Osteoblast (primary cell): ENCODE measurements around the gene TRIM66. TPM values are rescaled to one million over a fixed set of nuclear protein-coding genes. Genes with fewer than 3 reads are reported as not detected.

Experiments used
- DNase-seq: peaks from one replicate; pipeline ENCODE4 v3.0.0; 2011; ENCODE audit warnings: low spot score, mixed read lengths; ENCODE audit not compliant: insufficient read length; ENCODE audit errors: missing footprints
- H2AFZ ChIP-seq: 2 replicates; pipeline ENCODE4 v1.6.0; 2011; ENCODE audit warnings: mild to moderate bottlenecking, low read length
- H3K27ac ChIP-seq: 2 replicates; pipeline ENCODE4 v1.5.1; 2011; ENCODE audit warnings: mild to moderate bottlenecking, low read depth, low read length, moderate library complexity
- H3K27me3 ChIP-seq: 2 replicates; pipeline ENCODE4 v1.6.0; 2012; ENCODE audit warnings: mild to moderate bottlenecking, control low read depth, inconsistent platforms, low read length, moderate library complexity; ENCODE audit not compliant: insufficient read depth
- H3K36me3 ChIP-seq: 2 replicates; pipeline ENCODE4 v1.5.1; 2011; ENCODE audit warnings: mild to moderate bottlenecking, low read length, control low read depth, moderate library complexity; ENCODE audit not compliant: insufficient read depth
- H3K4me1 ChIP-seq: 2 replicates; pipeline ENCODE4 v1.5.1; 2011; ENCODE audit warnings: mild to moderate bottlenecking, low read length, control low read depth, moderate library complexity; ENCODE audit not compliant: insufficient read depth
- H3K4me2 ChIP-seq: 2 replicates; pipeline ENCODE4 v1.6.0; 2011; ENCODE audit warnings: mild to moderate bottlenecking, low read length; ENCODE audit not compliant: insufficient read depth
- H3K4me3 ChIP-seq: fragments of 200-600 bp; sonication (generic); 3 replicates; pipeline ENCODE4 v1.5.1; 2012; ENCODE audit warnings: mild to moderate bottlenecking, low read length, inconsistent platforms; ENCODE audit not compliant: insufficient read depth
- H3K79me2 ChIP-seq: 2 replicates; pipeline ENCODE4 v1.6.0; 2012; ENCODE audit warnings: mild to moderate bottlenecking, low read length, control low read depth, inconsistent platforms; ENCODE audit not compliant: insufficient read depth
- H3K9me3 ChIP-seq: 2 replicates; pipeline ENCODE4 v1.5.1; 2011; ENCODE audit warnings: low read depth, low read length, control low read depth
- H4K20me1 ChIP-seq: 2 replicates; pipeline ENCODE4 v1.6.0; 2012; ENCODE audit warnings: mild to moderate bottlenecking, low read length, control low read depth; ENCODE audit not compliant: insufficient read depth
- total RNA-seq: library from RNA; depleted of rRNA; stranded (reverse); fragments of >200 nt; gene quantifications from 2 replicates; pipeline ENCODE4 v1.2.3, GENCODE V29; 2012
- TF ChIP-seq, protein P1 (sequence below): IDR thresholded peaks from 2 replicates; pipeline ENCODE4 v1.5.1; 2011; ENCODE audit warnings: mild to moderate bottlenecking, low read depth, low read length, moderate library complexity; ENCODE audit errors: extremely low read depth

Gene TRIM66
- total RNA-seq, 1 donor, result 9.0 TPM

DNA sequence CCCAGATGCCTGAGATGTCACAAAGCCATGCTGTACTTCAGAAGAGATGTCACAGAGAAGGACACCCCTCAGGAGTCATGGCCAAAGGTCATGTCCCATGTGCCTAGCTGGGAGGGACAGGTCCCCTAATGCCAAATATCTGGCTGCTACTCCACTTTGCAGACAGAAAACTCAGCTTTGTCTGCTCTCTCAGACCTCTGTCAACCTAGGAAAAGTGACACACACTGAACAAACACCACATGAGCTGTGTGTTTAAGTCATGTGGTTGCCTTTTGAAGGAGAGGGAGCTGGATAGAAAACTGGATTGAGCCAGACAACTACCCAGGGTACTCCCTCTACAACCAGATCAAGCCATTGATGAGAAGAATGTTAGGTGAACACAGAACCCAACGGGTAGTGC is 3.5 kb downstream of the TRIM66 start:
- TF ChIP-seq, protein P1, sequence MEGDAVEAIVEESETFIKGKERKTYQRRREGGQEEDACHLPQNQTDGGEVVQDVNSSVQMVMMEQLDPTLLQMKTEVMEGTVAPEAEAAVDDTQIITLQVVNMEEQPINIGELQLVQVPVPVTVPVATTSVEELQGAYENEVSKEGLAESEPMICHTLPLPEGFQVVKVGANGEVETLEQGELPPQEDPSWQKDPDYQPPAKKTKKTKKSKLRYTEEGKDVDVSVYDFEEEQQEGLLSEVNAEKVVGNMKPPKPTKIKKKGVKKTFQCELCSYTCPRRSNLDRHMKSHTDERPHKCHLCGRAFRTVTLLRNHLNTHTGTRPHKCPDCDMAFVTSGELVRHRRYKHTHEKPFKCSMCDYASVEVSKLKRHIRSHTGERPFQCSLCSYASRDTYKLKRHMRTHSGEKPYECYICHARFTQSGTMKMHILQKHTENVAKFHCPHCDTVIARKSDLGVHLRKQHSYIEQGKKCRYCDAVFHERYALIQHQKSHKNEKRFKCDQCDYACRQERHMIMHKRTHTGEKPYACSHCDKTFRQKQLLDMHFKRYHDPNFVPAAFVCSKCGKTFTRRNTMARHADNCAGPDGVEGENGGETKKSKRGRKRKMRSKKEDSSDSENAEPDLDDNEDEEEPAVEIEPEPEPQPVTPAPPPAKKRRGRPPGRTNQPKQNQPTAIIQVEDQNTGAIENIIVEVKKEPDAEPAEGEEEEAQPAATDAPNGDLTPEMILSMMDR, result no peak
- no peak overlapping the region for H3K27ac ChIP-seq
- no peaks in the 10 kb centered on the region for H3K27me3 ChIP-seq
- peaks cover 6% of the 10 kb centered on the region for H3K4me1 ChIP-seq
- H3K36me3 ChIP-seq, result peaks cover 14% of the 10 kb centered on the region
- peaks cover 26% of the 10 kb centered on the region for H3K79me2 ChIP-seq
- no peak overlapping the region for H3K4me2 ChIP-seq
- no peak overlapping the region for H3K4me3 ChIP-seq
- H2AFZ ChIP-seq, result no peak overlapping the region
- H3K9me3 ChIP-seq, result no peaks in the 10 kb centered on the region
- H4K20me1 ChIP-seq, result peaks cover 7% of the 10 kb centered on the region
- peak; percentile 46 for DNase-seq

DNA sequence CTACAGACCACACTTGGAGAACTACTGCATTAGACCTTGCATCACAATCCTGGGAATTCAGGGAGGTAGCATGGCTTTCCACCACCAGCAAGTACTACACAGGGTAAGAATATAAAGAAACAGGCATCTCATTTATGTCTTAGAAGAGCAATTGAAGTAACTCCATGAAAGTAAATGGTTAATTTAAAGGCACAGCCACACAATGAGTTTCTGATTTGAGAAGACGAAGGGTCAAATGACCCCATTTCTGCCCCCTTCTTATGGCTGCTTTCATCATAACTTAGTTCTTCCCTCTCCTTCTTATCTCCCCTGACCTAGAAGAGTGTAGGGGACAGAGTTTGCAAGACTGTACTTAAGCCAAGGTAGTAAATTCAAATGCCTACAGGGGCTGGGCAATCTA is 6.0 kb downstream of the TRIM66 start:
- TF ChIP-seq, protein P1, result no peak

DNA sequence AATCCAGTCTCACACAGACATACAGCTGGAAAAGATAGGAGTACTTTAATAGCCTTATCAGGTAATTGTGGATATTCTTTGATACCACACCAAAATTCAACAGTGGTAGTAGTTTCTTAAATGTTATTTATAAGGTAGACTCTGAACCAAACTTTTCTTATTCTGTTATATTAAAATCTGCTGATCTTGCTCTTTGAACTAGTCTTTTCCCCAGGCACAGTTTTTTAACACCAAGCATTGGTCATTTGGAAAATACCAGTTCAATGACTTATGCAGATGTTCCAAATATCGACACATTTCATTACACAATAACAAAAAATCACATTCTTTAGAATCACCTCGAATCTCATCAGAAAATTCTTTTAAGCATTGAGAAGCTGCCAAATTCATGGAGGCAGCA is 7.6 kb downstream of the TRIM66 start:
- Histone ChIP-seq H3K79me2 (no peaks in the 10 kb centered on the region), H3K27me3 (no peaks in the 10 kb centered on the region), H3K4me2 (no peak overlapping the region), H3K9me3 (no peaks in the 10 kb centered on the region), H3K36me3 (peaks cover 7% of the 10 kb centered on the region), H3K27ac (no peak overlapping the region), H2AFZ (no peak overlapping the region), H3K4me1 (peaks cover 22% of the 10 kb centered on the region), H4K20me1 (no peaks in the 10 kb centered on the region), H3K4me3 (no peak overlapping the region)
- DNase-seq, result no peak
- TF ChIP-seq, protein P1, result no peak

More for the DNA sequence above, 6.0 kb downstream of the TRIM66 start:
- no peak overlapping the region for H3K4me2 ChIP-seq
- H3K27me3 ChIP-seq, result no peaks in the 10 kb centered on the region
- H3K4me3 ChIP-seq, result no peak overlapping the region
- H3K27ac ChIP-seq, result no peak overlapping the region
- H3K36me3 ChIP-seq, result peaks cover 8% of the 10 kb centered on the region
- peaks cover 9% of the 10 kb centered on the region for H3K4me1 ChIP-seq
- H3K79me2 ChIP-seq, result peaks cover under 1% of the 10 kb centered on the region
- no peak overlapping the region for H2AFZ ChIP-seq
- no peaks in the 10 kb centered on the region for H3K9me3 ChIP-seq
- DNase-seq, result no peak
- H4K20me1 ChIP-seq, result no peaks in the 10 kb centered on the region

DNA sequence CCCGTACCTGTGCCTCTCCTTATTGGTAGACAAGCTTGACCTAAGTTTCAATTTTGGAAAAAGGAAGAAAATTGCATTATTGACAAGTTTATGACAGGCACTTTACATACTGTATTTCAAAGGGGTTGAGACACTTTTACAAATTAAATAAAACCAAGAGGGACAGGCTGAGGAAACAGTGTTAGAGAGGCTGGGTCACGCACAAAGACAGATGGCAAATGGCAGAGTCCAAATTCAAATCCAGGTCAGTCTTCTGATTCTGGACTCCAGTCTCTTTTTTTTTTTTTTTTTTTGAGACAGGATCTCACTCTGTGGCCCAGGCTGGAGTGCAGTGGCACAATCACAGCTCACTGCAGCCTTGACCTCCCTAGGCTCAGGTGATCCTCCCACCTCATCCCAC is 10.1 kb downstream of the TRIM66 start:
- Histone ChIP-seq H3K79me2 (no peaks in the 10 kb centered on the region), H4K20me1 (no peaks in the 10 kb centered on the region), H3K4me1 (peaks cover 22% of the 10 kb centered on the region), H3K36me3 (no peaks in the 10 kb centered on the region), H3K9me3 (no peaks in the 10 kb centered on the region), H3K27ac (peak overlapping the region; percentile 95), H3K4me3 (no peak overlapping the region), H3K27me3 (no peaks in the 10 kb centered on the region), H2AFZ (no peak overlapping the region), H3K4me2 (no peak overlapping the region)
- TF ChIP-seq, protein P1, result no peak
- peak; percentile 58 for DNase-seq
